OCI-LY1 (cell line): Measurements from ENCODE around the gene ZNF672.
A peak's percentile ranks its signal among the peaks of the same experiment; 100 is the strongest.

Experiments used
- H2AFZ ChIP-seq: fragments of 200-600 bp; sonication (generic), shearing (Covaris generic); 2 replicates; pipeline ENCODE4 v1.6.0; 2014; ENCODE audit warnings: antibody characterized with exemption, mild to moderate bottlenecking, low read length
- H3F3A ChIP-seq: fragments of 200-600 bp; sonication (generic), shearing (Covaris generic); 2 replicates; pipeline ENCODE4 v1.6.0; 2014; ENCODE audit warnings: mild to moderate bottlenecking, antibody characterized with exemption, low read length, moderate library complexity; ENCODE audit not compliant: insufficient read depth
- H3K27ac ChIP-seq: fragments of 200-600 bp; sonication (generic); 2 replicates; pipeline ENCODE4 v1.5.1; 2014; ENCODE audit warnings: low read length, mixed run types, mild to moderate bottlenecking, low read depth; ENCODE audit not compliant: poor library complexity, severe bottlenecking
- H3K27me3 ChIP-seq: fragments of 200-600 bp; sonication (generic); 2 replicates; pipeline ENCODE4 v1.6.0; 2014; ENCODE audit warnings: antibody characterized with exemption, mild to moderate bottlenecking, low read length, moderate library complexity; ENCODE audit not compliant: insufficient read depth
- H3K36me3 ChIP-seq: fragments of 200-600 bp; sonication (generic); 2 replicates; pipeline ENCODE4 v1.6.1; 2014; ENCODE audit warnings: mild to moderate bottlenecking, antibody characterized with exemption, low read length, moderate library complexity, mixed read lengths; ENCODE audit not compliant: insufficient read depth
- H3K4me1 ChIP-seq: fragments of 200-600 bp; sonication (generic); 2 replicates; pipeline ENCODE4 v1.5.1; 2014; ENCODE audit warnings: mild to moderate bottlenecking, low read length, moderate library complexity; ENCODE audit not compliant: insufficient read depth, severe bottlenecking
- H3K4me2 ChIP-seq: fragments of 200-600 bp; sonication (generic), shearing (Covaris generic); 2 replicates; pipeline ENCODE4 v1.6.1; 2014; ENCODE audit warnings: low read length
- H3K4me3 ChIP-seq: fragments of 200-600 bp; sonication (generic); 2 replicates; pipeline ENCODE4 v1.5.1; 2014; ENCODE audit warnings: low read length, low read depth, mild to moderate bottlenecking, mixed read lengths; ENCODE audit not compliant: poor library complexity, severe bottlenecking
- H3K79me2 ChIP-seq: fragments of 200-600 bp; shearing (Covaris generic); 2 replicates; pipeline ENCODE4 v1.6.1; 2016; ENCODE audit warnings: mixed run types, low read length, mixed read lengths; ENCODE audit not compliant: insufficient read depth
- H3K9ac ChIP-seq: fragments of 200-600 bp; sonication (generic), shearing (Covaris generic); 2 replicates; pipeline ENCODE4 v1.6.1; 2014; ENCODE audit warnings: mild to moderate bottlenecking, low read length, mixed read lengths
- H3K9me2 ChIP-seq: fragments of 200-600 bp; sonication (generic), shearing (Covaris generic); 2 replicates; pipeline ENCODE4 v1.6.1; 2014; ENCODE audit warnings: low read depth, mild to moderate bottlenecking, low read length, mixed read lengths
- H3K9me3 ChIP-seq: fragments of 200-600 bp; shearing (Covaris generic); 2 replicates; pipeline ENCODE4 v1.6.1; 2014; ENCODE audit warnings: low read length, mixed read lengths
- H4K20me1 ChIP-seq: fragments of 200-600 bp; sonication (generic), shearing (Covaris generic); 2 replicates; pipeline ENCODE4 v1.6.0; 2016; ENCODE audit warnings: mild to moderate bottlenecking, low read length; ENCODE audit not compliant: insufficient read depth
- EZH2 ChIP-seq: fragments of 200-600 bp; sonication (generic), shearing (Covaris generic); IDR thresholded peaks from 2 replicates; pipeline ENCODE4 v1.8.0; 2017; ENCODE audit warnings: borderline replicate concordance, mixed run types, mild to moderate bottlenecking, antibody characterized with exemption, low read length, moderate library complexity, mixed read lengths
- TF ChIP-seq, protein P1 (sequence below): fragments of 200-600 bp; sonication (generic), shearing (Covaris generic); IDR thresholded peaks from 2 replicates; pipeline ENCODE4 v1.5.1; 2017; ENCODE audit warnings: mild to moderate bottlenecking, antibody characterized with exemption, low read length, moderate library complexity, mixed read lengths

Gene ZNF672

DNA sequence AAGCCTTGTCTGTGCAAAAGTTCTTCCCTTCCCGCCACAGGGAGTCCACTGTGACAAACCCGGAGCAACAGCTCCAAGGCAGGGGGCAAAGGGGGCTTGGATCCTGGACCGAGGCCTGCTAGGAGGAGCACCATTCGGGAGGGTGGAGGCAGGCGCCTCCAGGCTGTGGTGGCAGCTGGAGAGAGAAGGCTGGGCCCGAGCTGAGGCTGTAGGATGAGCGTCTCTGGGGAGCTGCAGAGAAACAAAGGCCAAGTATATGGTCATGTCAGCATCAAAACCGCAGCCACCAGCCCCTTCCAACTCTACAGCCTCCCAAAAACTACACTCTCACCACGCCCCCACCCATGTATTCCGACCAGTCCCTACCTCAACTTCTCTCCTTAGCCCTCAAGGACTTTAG, 12.9 kb upstream of the ZNF672 start:
- Histone ChIP-seq H3K4me3 (peak overlapping the region; percentile 77), H3K36me3 (peaks cover 24% of the 10 kb centered on the region; the same call in 1 of the 2 replicates), H3K27ac (peak overlapping the region; percentile 24), H2AFZ (no peak overlapping the region; the same call in 1 of the 2 replicates), H3K4me2 (peak overlapping the region; percentile 76), H3K4me1 (peaks cover 46% of the 10 kb centered on the region), H3K9me3 (no peaks in the 10 kb centered on the region), H3K9me2 (no peaks in the 10 kb centered on the region), H3F3A (no peaks in the 10 kb centered on the region), H3K27me3 (no peaks in the 10 kb centered on the region), H4K20me1 (no peaks in the 10 kb centered on the region), H3K79me2 (no peaks in the 10 kb centered on the region), H3K9ac (peak overlapping the region; percentile 88)
- TF ChIP-seq, protein P1, sequence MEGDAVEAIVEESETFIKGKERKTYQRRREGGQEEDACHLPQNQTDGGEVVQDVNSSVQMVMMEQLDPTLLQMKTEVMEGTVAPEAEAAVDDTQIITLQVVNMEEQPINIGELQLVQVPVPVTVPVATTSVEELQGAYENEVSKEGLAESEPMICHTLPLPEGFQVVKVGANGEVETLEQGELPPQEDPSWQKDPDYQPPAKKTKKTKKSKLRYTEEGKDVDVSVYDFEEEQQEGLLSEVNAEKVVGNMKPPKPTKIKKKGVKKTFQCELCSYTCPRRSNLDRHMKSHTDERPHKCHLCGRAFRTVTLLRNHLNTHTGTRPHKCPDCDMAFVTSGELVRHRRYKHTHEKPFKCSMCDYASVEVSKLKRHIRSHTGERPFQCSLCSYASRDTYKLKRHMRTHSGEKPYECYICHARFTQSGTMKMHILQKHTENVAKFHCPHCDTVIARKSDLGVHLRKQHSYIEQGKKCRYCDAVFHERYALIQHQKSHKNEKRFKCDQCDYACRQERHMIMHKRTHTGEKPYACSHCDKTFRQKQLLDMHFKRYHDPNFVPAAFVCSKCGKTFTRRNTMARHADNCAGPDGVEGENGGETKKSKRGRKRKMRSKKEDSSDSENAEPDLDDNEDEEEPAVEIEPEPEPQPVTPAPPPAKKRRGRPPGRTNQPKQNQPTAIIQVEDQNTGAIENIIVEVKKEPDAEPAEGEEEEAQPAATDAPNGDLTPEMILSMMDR: no peak
- TF ChIP-seq EZH2: no peak

DNA sequence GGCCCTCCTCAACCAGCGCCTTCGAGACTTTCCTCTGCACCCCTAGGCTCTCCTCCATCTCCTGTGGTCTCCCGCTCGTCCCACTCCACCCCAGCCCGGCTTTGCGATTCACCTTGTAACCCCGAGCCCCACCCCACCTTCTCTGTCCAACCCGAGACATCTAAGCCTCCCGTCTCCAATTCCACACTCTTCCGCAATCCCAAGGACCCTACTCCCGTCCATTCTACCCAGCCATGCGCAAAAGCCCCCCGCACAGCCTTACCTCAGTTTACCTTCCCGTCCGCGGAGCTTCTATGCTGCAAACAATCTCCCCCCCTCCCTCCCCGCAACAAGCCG, 12.5 kb upstream of the ZNF672 start:
- no peak for TF ChIP-seq EZH2
- TF ChIP-seq, protein P1: no peak
- H3K79me2 ChIP-seq: no peaks in the 10 kb centered on the region
- peak overlapping the region; percentile 88 for H3K9ac ChIP-seq
- H3K4me1 ChIP-seq: peaks cover 46% of the 10 kb centered on the region
- peaks cover 20% of the 10 kb centered on the region; the same call in 1 of the 2 replicates for H3K36me3 ChIP-seq
- H3K4me3 ChIP-seq: peak overlapping the region; percentile 77
- H4K20me1 ChIP-seq: no peaks in the 10 kb centered on the region
- H3K4me2 ChIP-seq: peak overlapping the region; percentile 76
- H3K9me2 ChIP-seq: no peaks in the 10 kb centered on the region
- no peaks in the 10 kb centered on the region for H3K9me3 ChIP-seq
- H2AFZ ChIP-seq: peak overlapping the region; percentile 90
- no peaks in the 10 kb centered on the region for H3K27me3 ChIP-seq
- H3K27ac ChIP-seq: peak overlapping the region; percentile 24
- no peaks in the 10 kb centered on the region for H3F3A ChIP-seq

DNA sequence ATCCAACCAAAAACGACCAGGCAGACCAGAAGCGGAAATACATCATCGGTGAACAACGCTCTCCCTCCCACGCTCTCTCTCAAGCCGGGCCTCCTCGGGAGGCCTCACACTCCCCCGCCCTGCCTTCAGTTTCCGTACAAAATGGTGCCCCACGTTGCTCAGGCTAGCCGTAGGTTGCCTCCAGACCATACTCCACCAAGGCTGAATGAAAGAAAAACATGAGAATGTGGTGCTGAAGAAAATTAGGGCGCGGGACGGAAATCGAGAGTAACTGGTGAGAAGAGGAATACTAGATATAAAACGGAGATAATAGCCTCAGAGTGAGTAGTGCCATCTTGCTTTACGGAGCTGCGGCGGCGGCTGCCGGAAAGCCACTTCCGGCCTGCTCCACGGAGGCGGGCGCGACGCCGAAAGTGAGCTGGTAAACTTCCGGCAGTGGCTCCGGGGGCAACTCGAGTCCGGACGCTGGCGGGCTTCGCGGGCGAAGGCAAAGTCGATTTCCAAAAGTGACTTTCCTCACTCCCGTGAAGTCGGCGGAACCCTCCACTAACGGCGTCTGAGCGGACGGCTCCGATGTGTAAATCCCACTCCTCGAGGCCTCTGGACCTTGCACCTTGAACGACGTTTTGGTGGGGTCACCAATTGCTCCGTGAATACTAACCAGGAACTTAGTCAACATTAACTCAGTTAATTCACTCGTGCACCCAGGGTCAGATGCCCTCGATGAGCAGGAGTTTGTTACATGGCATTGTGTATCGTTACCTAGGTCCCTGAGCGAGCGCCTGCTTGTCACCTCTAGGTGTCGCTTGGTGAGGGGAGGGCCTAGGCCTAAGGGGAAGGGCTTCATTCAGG, 11.9 kb upstream of the ZNF672 start, which contains the start of gene SH3BP5L:
SH3BP5L (minus strand) TSS at position 7 of the 852 bp plus-strand sequence. CDS start 980 bp downstream, outside the sequence.
- no peaks in the 10 kb centered on the region for H3K9me3 ChIP-seq
- no peaks in the 10 kb centered on the region for H4K20me1 ChIP-seq
- H3K4me3 ChIP-seq: peak within 1 kb of the TSS; percentile 77
- H3K79me2 ChIP-seq: no peaks in the 10 kb centered on the region
- peak within 1 kb of the TSS; percentile 76 for H3K4me2 ChIP-seq
- no peaks in the 10 kb centered on the region for H3F3A ChIP-seq
- no peaks in the 10 kb centered on the region for H3K27me3 ChIP-seq
- peak within 1 kb of the TSS; percentile 92 for H3K27ac ChIP-seq
- H3K9ac ChIP-seq: peak within 1 kb of the TSS; percentile 88
- no peaks in the 10 kb centered on the region for H3K9me2 ChIP-seq
- TF ChIP-seq EZH2: no peak
- TF ChIP-seq, protein P1: peak; percentile 94
- H3K36me3 ChIP-seq: peaks cover 14% of the 10 kb centered on the region; the same call in 1 of the 2 replicates
- H2AFZ ChIP-seq: peak within 1 kb of the TSS; percentile 90
- peaks cover 46% of the 10 kb centered on the region for H3K4me1 ChIP-seq
